Measurements from ENCODE around the gene COL25A1. TPM values are rescaled to one million over a fixed set of nuclear protein-coding genes. Genes with fewer than 3 reads are reported as not detected.

The COL25A1 gene
- total RNA-seq, 6 donors from 2014 or later: 0.15 to 0.79 (median 0.27) TPM; not detected in 2

DNA sequence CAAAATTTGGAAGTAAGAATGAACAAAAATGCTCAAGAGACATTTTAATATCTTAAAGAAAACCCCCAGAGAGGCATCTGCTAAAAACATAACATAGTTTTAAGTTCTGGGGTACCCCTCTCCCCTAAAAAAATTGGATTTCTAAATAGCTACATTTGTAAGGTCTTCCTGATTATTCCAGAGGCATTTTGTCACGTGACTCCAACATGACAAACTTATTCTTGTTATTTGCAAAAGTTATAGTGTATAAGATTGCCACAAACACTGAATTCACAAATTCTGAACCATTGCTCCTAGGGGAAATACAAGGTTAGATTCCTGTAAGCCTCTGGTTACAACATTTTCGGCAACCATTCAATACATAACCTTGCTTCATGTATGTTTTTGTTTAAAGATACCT lies 73.4 kb downstream of the COL25A1 start:
- WGBS, 2 donors: 90% methylated on average over 2 of the region's 2 CpGs
- no peak overlapping the region for H3K27ac ChIP-seq
- no peaks in the 10 kb centered on the region for H3K27me3 ChIP-seq
- no peak for ATAC-seq (ENCODE audit: low FRiP score in 2 of 2)
- TF ChIP-seq CTCF (IDR thresholded peaks at IDR 0.05) (no peak), POLR2AphosphoS5 (IDR thresholded peaks at IDR 0.05) (no peak), POLR2A (IDR thresholded peaks at IDR 0.05) (no peak), EP300 (IDR thresholded peaks at IDR 0.05) (no peak)
- H3K9me3 ChIP-seq: no peaks in the 10 kb centered on the region
- no peaks in the 10 kb centered on the region for H3K4me1 ChIP-seq
- no peak overlapping the region for H3K4me3 ChIP-seq
- no peak for DNase-seq
- no peaks in the 10 kb centered on the region for H3K36me3 ChIP-seq

DNA sequence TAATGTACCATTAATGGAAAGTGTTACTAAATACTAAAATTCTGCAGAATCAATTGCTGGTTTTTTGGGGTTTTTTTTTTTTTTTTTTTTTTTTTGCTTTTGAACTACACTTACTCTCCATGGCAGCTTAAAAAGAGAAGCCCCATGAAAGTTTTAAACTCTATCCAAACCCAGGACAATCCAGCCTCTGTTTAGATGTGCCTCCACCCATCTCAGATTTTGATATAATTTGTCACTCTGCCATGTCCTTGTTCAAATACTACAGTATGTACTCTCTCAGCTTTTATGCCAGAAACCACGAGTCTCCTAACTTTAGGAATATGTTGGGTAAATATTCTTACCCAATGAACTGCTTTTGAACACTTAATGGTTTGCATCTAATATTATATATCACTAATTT lies 84.2 kb downstream of the COL25A1 start:
- Histone ChIP-seq H3K4me1 (no peaks in the 10 kb centered on the region), H3K27ac (no peak overlapping the region), H3K36me3 (no peaks in the 10 kb centered on the region), H3K9me3 (no peaks in the 10 kb centered on the region), H3K4me3 (no peak overlapping the region), H3K27me3 (no peaks in the 10 kb centered on the region)
- no peak for TF ChIP-seq POLR2A (IDR thresholded peaks at IDR 0.05)
- TF ChIP-seq EP300 (IDR thresholded peaks at IDR 0.05): no peak
- TF ChIP-seq POLR2AphosphoS5 (IDR thresholded peaks at IDR 0.05): no peak
- TF ChIP-seq CTCF (IDR thresholded peaks at IDR 0.05): no peak
- 59 to 69% methylated on average over 1 of the region's 1 CpG for WGBS, 2 donors
- DNase-seq (no peak), ATAC-seq (ENCODE audit: low FRiP score in 2 of 2) (no peak)

DNA sequence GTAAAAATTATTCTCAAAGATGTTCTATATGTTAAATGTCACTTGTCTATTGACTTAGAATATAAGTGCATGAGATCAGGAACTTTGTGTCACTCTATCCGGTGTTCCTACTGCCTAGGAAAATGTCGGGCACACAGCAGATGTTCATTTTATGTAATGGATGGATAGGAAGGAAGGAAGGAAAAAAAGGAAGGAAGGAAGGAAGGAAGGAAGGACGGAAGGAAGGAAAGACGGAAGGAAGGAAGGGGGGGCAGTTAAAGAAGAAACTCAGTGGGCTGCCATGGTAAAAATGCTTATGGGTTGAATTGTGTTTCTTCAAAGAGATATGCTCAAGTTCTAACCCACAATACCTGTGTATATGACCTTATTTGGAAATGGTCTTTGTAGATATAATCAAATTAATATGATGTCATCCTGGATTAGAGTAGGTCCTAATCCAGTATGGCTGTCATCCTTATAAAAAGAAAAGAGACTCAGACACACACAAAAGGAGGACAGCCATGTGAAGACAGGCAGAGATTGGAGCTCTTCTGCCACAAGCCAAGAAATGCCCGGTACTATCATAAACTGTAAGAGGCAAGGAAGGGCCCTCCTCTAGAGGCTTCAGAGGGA lies 86.3 kb downstream of the COL25A1 start:
- TF ChIP-seq POLR2AphosphoS5 (IDR thresholded peaks at IDR 0.05) (no peak), CTCF (IDR thresholded peaks at IDR 0.05) (no peak), POLR2A (IDR thresholded peaks at IDR 0.05) (no peak), EP300 (IDR thresholded peaks at IDR 0.05) (no peak)
- Histone ChIP-seq H3K4me1 (no peaks in the 10 kb centered on the region), H3K9me3 (no peaks in the 10 kb centered on the region), H3K27me3 (no peaks in the 10 kb centered on the region), H3K27ac (no peak overlapping the region), H3K36me3 (no peaks in the 10 kb centered on the region), H3K4me3 (no peak overlapping the region)
- ATAC-seq (ENCODE audit: low FRiP score in 2 of 2) (no peak), DNase-seq (no peak)
- WGBS, 2 donors: 78 to 88% methylated on average over 5 of the region's 5 CpGs

- no peak overlapping the region for H3K4me3 ChIP-seq
- WGBS, 2 donors: 85 to 86% methylated on average over 2 of the region's 2 CpGs
- H3K27me3 ChIP-seq: no peaks in the 10 kb centered on the region
- no peak for ATAC-seq (ENCODE audit: low FRiP score in 2 of 2)
- no peak for DNase-seq
- H3K27ac ChIP-seq: no peak overlapping the region
- H3K36me3 ChIP-seq: no peaks in the 10 kb centered on the region
- H3K4me1 ChIP-seq: no peaks in the 10 kb centered on the region
- H3K9me3 ChIP-seq: no peaks in the 10 kb centered on the region
- no peak for TF ChIP-seq EP300 (IDR thresholded peaks at IDR 0.05)
- TF ChIP-seq POLR2A (IDR thresholded peaks at IDR 0.05): no peak
- TF ChIP-seq CTCF (IDR thresholded peaks at IDR 0.05): no peak
Observed at GRCh38 chr4:109215506-109215905, 87.0 kb downstream of the COL25A1 start.

- Histone ChIP-seq H3K27me3 (no peaks in the 10 kb centered on the region), H3K27ac (no peak overlapping the region), H3K9me3 (no peaks in the 10 kb centered on the region), H3K4me3 (no peak overlapping the region), H3K4me1 (no peaks in the 10 kb centered on the region), H3K36me3 (no peaks in the 10 kb centered on the region)
- TF ChIP-seq EP300 (IDR thresholded peaks at IDR 0.05) (no peak), POLR2A (IDR thresholded peaks at IDR 0.05) (no peak), CTCF (IDR thresholded peaks at IDR 0.05) (no peak), POLR2AphosphoS5 (IDR thresholded peaks at IDR 0.05) (no peak)
- DNase-seq: no peak
- WGBS, 2 donors: 63 to 72% methylated on average over 4 of the region's 4 CpGs
- ATAC-seq (ENCODE audit: low FRiP score in 2 of 2): no peak
Observed at GRCh38 chr4:109214622-109215301, 87.7 kb downstream of the COL25A1 start.

All from upper lobe of left lung (tissue), 6 donors.